HG02938 (cell line): ENCODE results near the gene DDOST.
A peak's percentile ranks its signal among the peaks of the same experiment; 100 is the strongest.

Experiments
- ATAC-seq: cut with Tn5 transposase; IDR thresholded peaks from one replicate; pipeline ENCODE4 v1.9.1; 2021; ENCODE audit warnings: mild to moderate bottlenecking, moderate library complexity; ENCODE audit not compliant: unreplicated experiment

The DDOST gene

GRCh38 chr1:20663365-20663764, 2.2 kb upstream of the DDOST start:
- no peak for ATAC-seq

GRCh38 chr1:20662110-20662475, 924 bp upstream of the DDOST start:
- ATAC-seq = no peak

- ATAC-seq = peak; percentile 4
Observed at GRCh38 chr1:20660847-20661206, 342 bp downstream of the DDOST start.

- ATAC-seq = no peak
Observed at GRCh38 chr1:20660363-20660762, 806 bp downstream of the DDOST start.

GRCh38 chr1:20658166-20658915, 2.8 kb downstream of the DDOST start:
- ATAC-seq = no peak

- no peak for ATAC-seq
Observed at GRCh38 chr1:20657024-20657423, 4.1 kb downstream of the DDOST start.

- no peak for ATAC-seq
Observed at GRCh38 chr1:20654104-20654690, 7.0 kb downstream of the DDOST start.

- no peak for ATAC-seq
Observed at GRCh38 chr1:20652300-20652699, 8.9 kb downstream of the DDOST start.

GRCh38 chr1:20648946-20649345, 12.2 kb downstream of the DDOST start:
- no peak for ATAC-seq

- no peak for ATAC-seq
Observed at GRCh38 chr1:20648438-20648837, 12.7 kb downstream of the DDOST start.

- ATAC-seq = no peak
Observed at GRCh38 chr1:20645414-20645813, 15.8 kb downstream of the DDOST start.

GRCh38 chr1:20644416-20644815, 16.8 kb downstream of the DDOST start:
- no peak for ATAC-seq

- ATAC-seq = no peak
Observed at GRCh38 chr1:20643080-20643479, 18.1 kb downstream of the DDOST start.

GRCh38 chr1:20641975-20642374, 19.2 kb downstream of the DDOST start:
- no peak for ATAC-seq

GRCh38 chr1:20640183-20640597, 21.0 kb downstream of the DDOST start:
- ATAC-seq = no peak

GRCh38 chr1:20636785-20637347, 24.3 kb downstream of the DDOST start:
- no peak for ATAC-seq

- no peak for ATAC-seq
Observed at GRCh38 chr1:20634594-20635084, 26.5 kb downstream of the DDOST start.

- no peak for ATAC-seq
Observed at GRCh38 chr1:20634065-20634593, 27.0 kb downstream of the DDOST start.

GRCh38 chr1:20633190-20634064, 27.7 kb downstream of the DDOST start, which contains the start of gene PINK1:
Gene PINK1 (plus strand): TSS chr1:20633458. CDS start chr1:20633549, 91 bp downstream.
- no peak for ATAC-seq

- ATAC-seq = no peak
Observed at GRCh38 chr1:20632386-20632785, 28.8 kb downstream of the DDOST start.

- ATAC-seq = no peak
Observed at GRCh38 chr1:20630729-20631128, 30.4 kb downstream of the DDOST start.
